ENCODE measurements around the gene MAPK7. TPM values are rescaled to one million over a fixed set of nuclear protein-coding genes. Genes with fewer than 3 reads are reported as not detected.
A peak's percentile ranks its signal among the peaks of the same experiment; 100 is the strongest.

Gene MAPK7
- polyA plus RNA-seq, 6 donors from 2014 or later, result 3.5 to 11.3 (median 7.3) TPM

GRCh38 chr17:19361326-19361725 is 17.0 kb upstream of the MAPK7 start:
- Mint-ChIP-seq H3K27ac (peak overlapping the region in 4 of 6 donors; percentile 27 to 86 (median 75)), H3K36me3 (no peaks in the 10 kb centered on the region), H3K4me1 (peaks cover 5 to 17% (median 12%) of the 10 kb centered on the region in 3 donors), H3K9me3 (peaks cover 0 to 1% (median 0%) of the 10 kb centered on the region in 7 donors), H3K27me3 (peaks cover 24 to 35% (median 33%) of the 10 kb centered on the region in 3 donors), H3K4me3 (peak overlapping the region; percentile 60 to 97 (median 74))
- DNase-seq (no peak), ATAC-seq (ENCODE audit: low read depth in 2 of 2) (no peak)

- Mint-ChIP-seq H3K4me3 (peak overlapping the region; percentile 70 to 97 (median 86)), H3K36me3 (no peaks in the 10 kb centered on the region), H3K27me3 (peaks cover 21 to 35% (median 31%) of the 10 kb centered on the region in 3 donors), H3K27ac (peak overlapping the region in 4 of 6 donors; percentile 66 to 89 (median 78)), H3K9me3 (peaks cover 0 to 1% (median 0%) of the 10 kb centered on the region in 7 donors), H3K4me1 (peaks cover 5 to 17% (median 12%) of the 10 kb centered on the region in 3 donors)
- DNase-seq (no peak), ATAC-seq (ENCODE audit: low read depth in 2 of 2) (no peak)
Measured at GRCh38 chr17:19361944-19362276, 16.4 kb upstream of the MAPK7 start.

GRCh38 chr17:19362277-19363113 is 15.8 kb upstream of the MAPK7 start, which contains the start of gene B9D1:
TSS of gene B9D1 (minus strand) at chr17:19362723. CDS start at chr17:19362569, 154 bp downstream.
- DNase-seq, result peak; percentile 90
- H3K36me3 Mint-ChIP-seq, result no peaks in the 10 kb centered on the region
- peaks cover 17 to 35% (median 25%) of the 10 kb centered on the region in 3 donors for H3K27me3 Mint-ChIP-seq
- peaks cover 5 to 17% (median 12%) of the 10 kb centered on the region in 3 donors for H3K4me1 Mint-ChIP-seq
- H3K27ac Mint-ChIP-seq, result peak within 1 kb of the TSS; percentile 66 to 96 (median 92)
- H3K4me3 Mint-ChIP-seq, result peak within 1 kb of the TSS; percentile 70 to 97 (median 94)
- peak; percentile 84 for ATAC-seq (ENCODE audit: low read depth in 2 of 2)
- peaks cover 0 to 1% (median 0%) of the 10 kb centered on the region in 7 donors for H3K9me3 Mint-ChIP-seq

GRCh38 chr17:19363114-19363438 is 15.2 kb upstream of the MAPK7 start:
- DNase-seq (no peak), ATAC-seq (ENCODE audit: low read depth in 2 of 2) (no peak)
- peaks cover 17 to 34% (median 23%) of the 10 kb centered on the region in 3 donors for H3K27me3 Mint-ChIP-seq
- H3K27ac Mint-ChIP-seq, result peak overlapping the region in 3 of 6 donors; percentile 66 to 94 (median 89)
- peaks cover 0 to 1% (median 0%) of the 10 kb centered on the region in 7 donors for H3K9me3 Mint-ChIP-seq
- no peaks in the 10 kb centered on the region for H3K36me3 Mint-ChIP-seq
- H3K4me1 Mint-ChIP-seq, result peaks cover 5 to 17% (median 12%) of the 10 kb centered on the region in 3 donors
- H3K4me3 Mint-ChIP-seq, result peak overlapping the region; percentile 70 to 97 (median 94)

- Mint-ChIP-seq H3K9me3 (peaks cover 0 to 1% (median 0%) of the 10 kb centered on the region in 7 donors), H3K27ac (peak overlapping the region in 1 of 6 donors; percentile 26), H3K27me3 (peaks cover 12 to 29% (median 19%) of the 10 kb centered on the region in 3 donors), H3K4me3 (peak overlapping the region in 7 of 8 donors; percentile 2 to 94 (median 60)), H3K36me3 (no peaks in the 10 kb centered on the region), H3K4me1 (peaks cover 5 to 17% (median 12%) of the 10 kb centered on the region in 3 donors)
- no peak for DNase-seq
- no peak for ATAC-seq (ENCODE audit: low read depth in 2 of 2)
Measured at GRCh38 chr17:19363460-19364035, 14.8 kb upstream of the MAPK7 start.

GRCh38 chr17:19364699-19365498 is 13.4 kb upstream of the MAPK7 start:
- Mint-ChIP-seq H3K4me1 (peaks cover 19 to 26% (median 22%) of the 10 kb centered on the region in 3 donors), H3K27me3 (peaks cover 5 to 16% (median 7%) of the 10 kb centered on the region in 3 donors), H3K27ac (no peak overlapping the region), H3K36me3 (no peaks in the 10 kb centered on the region), H3K4me3 (no peak overlapping the region), H3K9me3 (peaks cover 0 to 1% (median 0%) of the 10 kb centered on the region in 7 donors)
- ATAC-seq (ENCODE audit: low read depth in 2 of 2) (no peak), DNase-seq (no peak)

- Mint-ChIP-seq H3K4me1 (peaks cover 24 to 31% (median 28%) of the 10 kb centered on the region in 3 donors), H3K4me3 (peak overlapping the region in 1 of 8 donors; percentile 19), H3K27ac (no peak overlapping the region), H3K9me3 (peaks cover 0 to 1% (median 0%) of the 10 kb centered on the region in 7 donors), H3K36me3 (no peaks in the 10 kb centered on the region), H3K27me3 (peaks cover 0 to 11% (median 2%) of the 10 kb centered on the region in 3 donors)
- DNase-seq (no peak), ATAC-seq (ENCODE audit: low read depth in 2 of 2) (no peak)
Measured at GRCh38 chr17:19365499-19365817, 12.8 kb upstream of the MAPK7 start.

- ATAC-seq (ENCODE audit: low read depth in 2 of 2) (no peak), DNase-seq (no peak)
- H3K36me3 Mint-ChIP-seq, result no peaks in the 10 kb centered on the region
- peaks cover 0 to 1% (median 0%) of the 10 kb centered on the region in 7 donors for H3K9me3 Mint-ChIP-seq
- peak overlapping the region in 2 of 8 donors; percentile 39 to 47 for H3K4me3 Mint-ChIP-seq
- peak overlapping the region in 2 of 6 donors; percentile 26 to 88 for H3K27ac Mint-ChIP-seq
- H3K4me1 Mint-ChIP-seq, result peaks cover 29 to 37% (median 34%) of the 10 kb centered on the region in 3 donors
- H3K27me3 Mint-ChIP-seq, result peaks cover 0 to 8% (median 0%) of the 10 kb centered on the region in 3 donors
Measured at GRCh38 chr17:19365833-19366636, 12.3 kb upstream of the MAPK7 start.

- Mint-ChIP-seq H3K27me3 (peaks cover 0 to 8% (median 0%) of the 10 kb centered on the region in 3 donors), H3K4me1 (peaks cover 35 to 38% (median 35%) of the 10 kb centered on the region in 3 donors), H3K4me3 (no peak overlapping the region), H3K9me3 (peaks cover 0 to 1% (median 0%) of the 10 kb centered on the region in 7 donors), H3K36me3 (no peaks in the 10 kb centered on the region), H3K27ac (peak overlapping the region in 1 of 6 donors; percentile 83)
- ATAC-seq (ENCODE audit: low read depth in 2 of 2), result no peak
- no peak for DNase-seq
Measured at GRCh38 chr17:19366637-19366972, 11.7 kb upstream of the MAPK7 start.

GRCh38 chr17:19368229-19368628 is 10.1 kb upstream of the MAPK7 start:
- no peak for ATAC-seq (ENCODE audit: low read depth in 2 of 2)
- no peak for DNase-seq
- peaks cover 0 to 8% (median 0%) of the 10 kb centered on the region in 3 donors for H3K27me3 Mint-ChIP-seq
- peak overlapping the region in 1 of 8 donors; percentile 81 for H3K4me3 Mint-ChIP-seq
- peak overlapping the region in 2 of 6 donors; percentile 60 to 87 for H3K27ac Mint-ChIP-seq
- H3K4me1 Mint-ChIP-seq, result peaks cover 34 to 41% (median 35%) of the 10 kb centered on the region in 3 donors
- H3K9me3 Mint-ChIP-seq, result peaks cover 0 to 1% (median 0%) of the 10 kb centered on the region in 7 donors
- no peaks in the 10 kb centered on the region for H3K36me3 Mint-ChIP-seq

GRCh38 chr17:19369107-19369778 is 9.1 kb upstream of the MAPK7 start:
- peak overlapping the region in 7 of 8 donors; percentile 3 to 84 (median 57) for H3K4me3 Mint-ChIP-seq
- H3K9me3 Mint-ChIP-seq, result peaks cover 0 to 1% (median 0%) of the 10 kb centered on the region in 7 donors
- no peak for ATAC-seq (ENCODE audit: low read depth in 2 of 2)
- H3K36me3 Mint-ChIP-seq, result no peaks in the 10 kb centered on the region
- no peak for DNase-seq
- H3K4me1 Mint-ChIP-seq, result peaks cover 31 to 42% (median 38%) of the 10 kb centered on the region in 3 donors
- peaks cover 0 to 8% (median 0%) of the 10 kb centered on the region in 3 donors for H3K27me3 Mint-ChIP-seq
- peak overlapping the region in 5 of 6 donors; percentile 27 to 97 (median 87) for H3K27ac Mint-ChIP-seq
